ENCODE measurements around the gene ELF5.

DNA sequence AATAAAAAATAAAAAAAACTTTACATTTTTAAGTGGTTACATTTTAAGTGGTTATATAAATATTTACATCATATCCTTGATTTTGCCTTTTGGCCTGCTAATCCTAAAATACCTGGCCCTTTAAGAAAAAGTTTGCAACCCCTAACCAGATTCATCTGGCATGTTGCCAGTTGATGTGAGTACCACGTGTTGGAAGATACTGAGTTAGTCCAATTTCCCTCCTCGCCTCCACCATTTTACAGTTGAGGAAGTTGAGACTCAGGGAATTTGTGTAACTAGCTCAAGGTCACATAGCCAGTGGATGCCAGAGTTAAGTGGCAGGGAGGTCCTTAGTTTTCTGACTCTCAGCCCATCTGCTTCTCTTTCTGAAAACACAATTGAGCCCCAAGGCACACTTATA is 5.1 kb downstream of the ELF5 start:
- TF ChIP-seq, protein P1, sequence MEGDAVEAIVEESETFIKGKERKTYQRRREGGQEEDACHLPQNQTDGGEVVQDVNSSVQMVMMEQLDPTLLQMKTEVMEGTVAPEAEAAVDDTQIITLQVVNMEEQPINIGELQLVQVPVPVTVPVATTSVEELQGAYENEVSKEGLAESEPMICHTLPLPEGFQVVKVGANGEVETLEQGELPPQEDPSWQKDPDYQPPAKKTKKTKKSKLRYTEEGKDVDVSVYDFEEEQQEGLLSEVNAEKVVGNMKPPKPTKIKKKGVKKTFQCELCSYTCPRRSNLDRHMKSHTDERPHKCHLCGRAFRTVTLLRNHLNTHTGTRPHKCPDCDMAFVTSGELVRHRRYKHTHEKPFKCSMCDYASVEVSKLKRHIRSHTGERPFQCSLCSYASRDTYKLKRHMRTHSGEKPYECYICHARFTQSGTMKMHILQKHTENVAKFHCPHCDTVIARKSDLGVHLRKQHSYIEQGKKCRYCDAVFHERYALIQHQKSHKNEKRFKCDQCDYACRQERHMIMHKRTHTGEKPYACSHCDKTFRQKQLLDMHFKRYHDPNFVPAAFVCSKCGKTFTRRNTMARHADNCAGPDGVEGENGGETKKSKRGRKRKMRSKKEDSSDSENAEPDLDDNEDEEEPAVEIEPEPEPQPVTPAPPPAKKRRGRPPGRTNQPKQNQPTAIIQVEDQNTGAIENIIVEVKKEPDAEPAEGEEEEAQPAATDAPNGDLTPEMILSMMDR (conservative IDR thresholded peaks at IDR 0.05; ENCODE audit: low read depth, low read length) = no peak
- no peak for TF ChIP-seq EZH2 (IDR thresholded peaks at IDR 0.05; ENCODE audit: low read length, unreplicated experiment)
- TF ChIP-seq EZH2phosphoT487 (IDR thresholded peaks at IDR 0.05; ENCODE audit: borderline replicate concordance, low read length) = no peak
